NCI-H345 (cell line): ENCODE results near the gene LYZL2.
A peak's percentile ranks its signal among the peaks of the same experiment; 100 is the strongest.
"Not testable (repeated sequence)": the region's sequence is repeated elsewhere in the genome, so short reads cannot be mapped to it uniquely, and the experiment has no call there.

Experiments
- DNase-seq: peaks from one replicate; lab custom pipeline; 2025; lab: John Stamatoyannopoulos, UW

The LYZL2 gene

GRCh38 chr10:30639946-30640786, 10.6 kb upstream of the LYZL2 start:
- DNase-seq: no peak

- DNase-seq: no peak
Measured at GRCh38 chr10:30637881-30638467, 8.4 kb upstream of the LYZL2 start.

- DNase-seq: no peak
Measured at GRCh38 chr10:30631188-30631587, 1.6 kb upstream of the LYZL2 start.

GRCh38 chr10:30630571-30630970, 1.0 kb upstream of the LYZL2 start:
- no peak for DNase-seq

- not testable (repeated sequence) for DNase-seq
Measured at GRCh38 chr10:30628576-30628975, 977 bp downstream of the LYZL2 start.

GRCh38 chr10:30626837-30627236, 2.7 kb downstream of the LYZL2 start:
- DNase-seq: not testable (repeated sequence)

- not testable (repeated sequence) for DNase-seq
Measured at GRCh38 chr10:30626196-30626595, 3.4 kb downstream of the LYZL2 start.

- DNase-seq: no peak
Measured at GRCh38 chr10:30625080-30625479, 4.5 kb downstream of the LYZL2 start.

GRCh38 chr10:30619966-30620365, 9.6 kb downstream of the LYZL2 start:
- DNase-seq: no peak

GRCh38 chr10:30617070-30617469, 12.5 kb downstream of the LYZL2 start:
- DNase-seq: no peak

- DNase-seq: not testable (repeated sequence)
Measured at GRCh38 chr10:30611041-30611440, 18.5 kb downstream of the LYZL2 start.

- DNase-seq: no peak
Measured at GRCh38 chr10:30607814-30608213, 21.7 kb downstream of the LYZL2 start.

GRCh38 chr10:30606313-30606712, 23.2 kb downstream of the LYZL2 start:
- DNase-seq: no peak

GRCh38 chr10:30605341-30606121, 24.0 kb downstream of the LYZL2 start:
- not testable (repeated sequence) for DNase-seq

GRCh38 chr10:30603589-30603988, 26.0 kb downstream of the LYZL2 start:
- DNase-seq: no peak

GRCh38 chr10:30602747-30603146, 26.8 kb downstream of the LYZL2 start:
- DNase-seq: no peak

- no peak for DNase-seq
Measured at GRCh38 chr10:30600005-30600404, 29.5 kb downstream of the LYZL2 start.

GRCh38 chr10:30598105-30598776, 31.3 kb downstream of the LYZL2 start:
- DNase-seq: no peak

GRCh38 chr10:30597433-30597824, 32.1 kb downstream of the LYZL2 start:
- not testable (repeated sequence) for DNase-seq

- peak; percentile 41 for DNase-seq
Measured at GRCh38 chr10:30596493-30597432, 32.8 kb downstream of the LYZL2 start.

GRCh38 chr10:30596013-30596412, 33.5 kb downstream of the LYZL2 start:
- no peak for DNase-seq
